Measurements from ENCODE around the gene AFAP1L1. TPM values are rescaled to one million over a fixed set of nuclear protein-coding genes. Genes with fewer than 3 reads are reported as not detected.

The AFAP1L1 gene
- total and polyA plus RNA-seq, 2 of the 13 experiments (the other 11 are each of a cell fraction or from before 2014, with no cell fraction given) = 0.38 to 1.0 TPM

GRCh38 chr5:149381986-149382338 lies 110.3 kb downstream of the AFAP1L1 start (continued):
- no peak for TF ChIP-seq ZNF441 (CRISPR knock-in tag; IDR thresholded peaks at IDR 0.05; ENCODE audit: borderline replicate concordance)
- TF ChIP-seq, protein P1, sequence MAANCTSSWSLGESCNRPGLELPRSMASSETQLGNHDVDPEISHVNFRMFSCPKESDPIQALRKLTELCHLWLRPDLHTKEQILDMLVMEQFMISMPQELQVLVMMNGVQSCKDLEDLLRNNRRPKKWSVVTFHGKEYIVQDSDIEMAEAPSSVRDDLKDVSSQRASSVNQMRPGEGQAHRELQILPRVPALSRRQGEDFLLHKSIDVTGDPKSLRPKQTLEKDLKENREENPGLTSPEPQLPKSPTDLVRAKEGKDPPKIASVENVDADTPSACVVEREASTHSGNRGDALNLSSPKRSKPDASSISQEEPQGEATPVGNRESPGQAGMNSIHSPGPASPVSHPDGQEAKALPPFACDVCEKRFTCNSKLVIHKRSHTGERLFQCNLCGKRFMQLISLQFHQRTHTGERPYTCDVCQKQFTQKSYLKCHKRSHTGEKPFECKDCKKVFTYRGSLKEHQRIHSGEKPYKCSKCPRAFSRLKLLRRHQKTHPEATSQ (CRISPR knock-in tag; IDR thresholded peaks at IDR 0.05; ENCODE audit: borderline replicate concordance) = no peak
- TF ChIP-seq GABPA (IDR thresholded peaks at IDR 0.05; ENCODE audit: low read depth, low read length) = no peak
- TF ChIP-seq GABPA (CRISPR knock-in tag; IDR thresholded peaks at IDR 0.05; ENCODE audit: low read depth) = peak; percentile 38; the same call in 1 of the 2 replicates
- no peak for TF ChIP-seq SCMH1 (CRISPR knock-in tag; IDR thresholded peaks at IDR 0.05; ENCODE audit: borderline replicate concordance)
- peak; percentile 16; the same call in 1 of the 2 replicates for TF ChIP-seq ATF2 (CRISPR knock-in tag; IDR thresholded peaks at IDR 0.05)
- no peak for TF ChIP-seq MLX (CRISPR knock-in tag; IDR thresholded peaks at IDR 0.05)
- no peak for TF ChIP-seq ZNF772 (CRISPR knock-in tag; IDR thresholded peaks at IDR 0.05)
- TF ChIP-seq ZNF496 (CRISPR knock-in tag; IDR thresholded peaks at IDR 0.05; ENCODE audit: insufficient replicate concordance) = no peak
- no peak for TF ChIP-seq SMYD3 (CRISPR knock-in tag; IDR thresholded peaks at IDR 0.05)
- no peak for TF ChIP-seq SIN3B (IDR thresholded peaks at IDR 0.05; ENCODE audit: low read length)
- no peak for TF ChIP-seq CBFB (CRISPR knock-in tag; IDR thresholded peaks at IDR 0.05)
- no peak for TF ChIP-seq ZNF530 (CRISPR knock-in tag; IDR thresholded peaks at IDR 0.05; ENCODE audit: low read depth)
- 0 out of 2 replicates have a peak, but pooled peaks have one; percentile 36 for TF ChIP-seq KMT2B (CRISPR knock-in tag; IDR thresholded peaks at IDR 0.05)
- no peak for TF ChIP-seq TOPORS (CRISPR knock-in tag; IDR thresholded peaks at IDR 0.05)
- peak; percentile 62 for TF ChIP-seq ZNF547 (CRISPR knock-in tag; IDR thresholded peaks at IDR 0.05)
- TF ChIP-seq, protein P2, sequence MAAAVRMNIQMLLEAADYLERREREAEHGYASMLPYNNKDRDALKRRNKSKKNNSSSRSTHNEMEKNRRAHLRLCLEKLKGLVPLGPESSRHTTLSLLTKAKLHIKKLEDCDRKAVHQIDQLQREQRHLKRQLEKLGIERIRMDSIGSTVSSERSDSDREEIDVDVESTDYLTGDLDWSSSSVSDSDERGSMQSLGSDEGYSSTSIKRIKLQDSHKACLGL (CRISPR knock-in tag; IDR thresholded peaks at IDR 0.05) = no peak
- TF ChIP-seq ZNF784 (CRISPR knock-in tag; IDR thresholded peaks at IDR 0.05; ENCODE audit: borderline replicate concordance) = 0 out of 2 replicates have a peak, but pooled peaks have one; percentile 41
- TF ChIP-seq DRAP1 (CRISPR knock-in tag; IDR thresholded peaks at IDR 0.05) = no peak
- no peak for TF ChIP-seq RCOR2 (CRISPR knock-in tag; IDR thresholded peaks at IDR 0.05)
- TF ChIP-seq ZKSCAN1 (IDR thresholded peaks at IDR 0.05; ENCODE audit: low read length) = no peak
- no peak for TF ChIP-seq TRAFD1 (CRISPR knock-in tag; IDR thresholded peaks at IDR 0.05; ENCODE audit: borderline replicate concordance)
- TF ChIP-seq THRA (CRISPR knock-in tag; IDR thresholded peaks at IDR 0.05; ENCODE audit: borderline replicate concordance) = peak; percentile 48; the same call in 1 of the 2 replicates

All from HepG2 (cell line).